HL-60/S4 treated with retinoic acid at 250 ng/mL for 4 days and 3 days (cell line): Measurements from ENCODE around the gene PTDSS2.

Experiments used
- in situ Hi-C: fragments of 300-500 bp; cut with MboI; formaldehyde crosslinking; loops from 2 replicates; pipeline ENCODE4 v1.7.0; 2022; ENCODE audit warnings: low sequenced_read_pairs

PTDSS2 gene

GRCh38 chr11:488062-488461 is 38.0 kb downstream of the PTDSS2 start:
- in situ Hi-C loops, result no loop called here

GRCh38 chr11:488579-488978 is 38.5 kb downstream of the PTDSS2 start:
- in situ Hi-C loops, result no loop called here

- in situ Hi-C loops, result no loop called here
Observed at GRCh38 chr11:488992-489391, 38.9 kb downstream of the PTDSS2 start.

GRCh38 chr11:489610-490185 is 39.6 kb downstream of the PTDSS2 start:
- in situ Hi-C loops, result no loop called here

GRCh38 chr11:490186-490929 is 40.3 kb downstream of the PTDSS2 start:
- in situ Hi-C loops, result no loop called here

- in situ Hi-C loops, result no loop called here
Observed at GRCh38 chr11:490930-491260, 40.8 kb downstream of the PTDSS2 start.

- in situ Hi-C loops, result no loop called here
Observed at GRCh38 chr11:491358-491757, 41.3 kb downstream of the PTDSS2 start.

- in situ Hi-C loops, result no loop called here
Observed at GRCh38 chr11:492427-493226, 42.5 kb downstream of the PTDSS2 start.

- in situ Hi-C loops, result no loop called here
Observed at GRCh38 chr11:494761-495536, 44.9 kb downstream of the PTDSS2 start.

- in situ Hi-C loops, result no loop called here
Observed at GRCh38 chr11:495537-495931, 45.5 kb downstream of the PTDSS2 start.

GRCh38 chr11:496834-497564 is 46.9 kb downstream of the PTDSS2 start:
- in situ Hi-C loops, result no loop called here

GRCh38 chr11:497565-498296 is 47.7 kb downstream of the PTDSS2 start:
- in situ Hi-C loops, result no loop called here

- in situ Hi-C loops, result no loop called here
Observed at GRCh38 chr11:498297-499181, 48.5 kb downstream of the PTDSS2 start.

GRCh38 chr11:499201-500076 is 49.4 kb downstream of the PTDSS2 start:
- in situ Hi-C loops, result no loop called here

GRCh38 chr11:501001-501682 is 51.1 kb downstream of the PTDSS2 start:
- in situ Hi-C loops, result no loop called here

GRCh38 chr11:501683-502287 is 51.7 kb downstream of the PTDSS2 start:
- in situ Hi-C loops, result no loop called here
